ENCODE results near the gene IL4R. TPM values are rescaled to one million over a fixed set of nuclear protein-coding genes. Genes with fewer than 3 reads are reported as not detected.
A peak's percentile ranks its signal among the peaks of the same experiment; 100 is the strongest.

IL4R gene
- total RNA-seq, 1 donor from 2014 or later: 34.5 TPM

DNA sequence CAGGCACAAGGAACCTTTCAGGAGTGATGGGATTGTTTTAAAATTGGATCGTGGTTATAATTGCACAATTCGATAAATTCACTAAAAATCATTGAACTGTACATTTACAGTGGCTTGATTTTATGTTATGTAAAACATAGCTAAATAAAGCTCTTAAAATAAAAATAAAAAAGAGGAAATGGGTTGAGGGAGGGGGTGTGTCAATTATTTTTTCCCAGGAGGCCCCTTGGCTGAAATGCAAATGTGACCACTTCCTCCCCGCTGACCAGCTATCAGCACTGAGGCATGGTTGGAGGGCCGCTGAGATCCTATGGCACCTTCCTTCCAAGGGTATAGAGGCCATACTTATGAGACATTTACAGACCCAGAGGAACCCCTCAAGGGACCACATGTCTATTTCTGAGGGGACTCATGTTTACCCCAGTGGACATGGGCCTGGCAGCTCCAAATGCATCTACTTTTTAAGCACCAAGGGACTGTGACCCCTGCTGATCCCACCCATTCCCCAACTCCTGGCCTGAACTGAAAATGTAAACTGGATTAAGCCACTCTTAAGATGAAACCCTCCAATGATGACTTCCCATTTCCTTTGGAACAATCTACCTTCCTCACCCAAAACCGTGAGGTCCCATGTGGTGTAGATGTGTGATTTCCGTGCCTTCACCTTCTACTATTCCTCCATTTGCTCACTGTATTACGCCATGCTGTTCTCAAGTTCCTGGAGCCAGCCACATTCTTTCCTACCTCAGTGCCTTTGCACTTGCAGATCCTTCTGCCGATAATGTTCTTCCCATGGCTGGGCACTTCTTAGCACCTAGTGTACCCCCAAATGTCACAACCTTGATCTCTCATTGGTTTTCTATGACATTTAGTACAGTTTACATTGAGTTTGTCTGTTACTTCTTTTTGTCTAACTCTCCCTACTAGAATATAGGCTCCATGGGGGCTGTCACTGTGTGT lies 85.4 kb downstream of the IL4R start:
- TF ChIP-seq, protein P1, sequence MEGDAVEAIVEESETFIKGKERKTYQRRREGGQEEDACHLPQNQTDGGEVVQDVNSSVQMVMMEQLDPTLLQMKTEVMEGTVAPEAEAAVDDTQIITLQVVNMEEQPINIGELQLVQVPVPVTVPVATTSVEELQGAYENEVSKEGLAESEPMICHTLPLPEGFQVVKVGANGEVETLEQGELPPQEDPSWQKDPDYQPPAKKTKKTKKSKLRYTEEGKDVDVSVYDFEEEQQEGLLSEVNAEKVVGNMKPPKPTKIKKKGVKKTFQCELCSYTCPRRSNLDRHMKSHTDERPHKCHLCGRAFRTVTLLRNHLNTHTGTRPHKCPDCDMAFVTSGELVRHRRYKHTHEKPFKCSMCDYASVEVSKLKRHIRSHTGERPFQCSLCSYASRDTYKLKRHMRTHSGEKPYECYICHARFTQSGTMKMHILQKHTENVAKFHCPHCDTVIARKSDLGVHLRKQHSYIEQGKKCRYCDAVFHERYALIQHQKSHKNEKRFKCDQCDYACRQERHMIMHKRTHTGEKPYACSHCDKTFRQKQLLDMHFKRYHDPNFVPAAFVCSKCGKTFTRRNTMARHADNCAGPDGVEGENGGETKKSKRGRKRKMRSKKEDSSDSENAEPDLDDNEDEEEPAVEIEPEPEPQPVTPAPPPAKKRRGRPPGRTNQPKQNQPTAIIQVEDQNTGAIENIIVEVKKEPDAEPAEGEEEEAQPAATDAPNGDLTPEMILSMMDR (IDR thresholded peaks at IDR 0.05): no peak
- Mint-ChIP-seq H3K4me3 (ENCODE audit: unreplicated experiment) (no peak overlapping the region), H3K9me3 (ENCODE audit: unreplicated experiment) (peaks cover 19% of the 10 kb centered on the region), H3K4me1 (ENCODE audit: unreplicated experiment) (peaks cover 19% of the 10 kb centered on the region), H3K27ac (ENCODE audit: unreplicated experiment) (no peak overlapping the region), H3K36me3 (ENCODE audit: unreplicated experiment) (no peaks in the 10 kb centered on the region), H3K27me3 (ENCODE audit: unreplicated experiment) (peaks cover 13% of the 10 kb centered on the region)
- no peak for DNase-seq (ENCODE audit: extremely low spot score, unreplicated experiment)

GRCh38 chr16:27399969-27400368 lies 86.2 kb downstream of the IL4R start:
- Mint-ChIP-seq H3K4me1 (ENCODE audit: unreplicated experiment) (peaks cover 19% of the 10 kb centered on the region), H3K36me3 (ENCODE audit: unreplicated experiment) (no peaks in the 10 kb centered on the region), H3K9me3 (ENCODE audit: unreplicated experiment) (peaks cover 12% of the 10 kb centered on the region), H3K27ac (ENCODE audit: unreplicated experiment) (no peak overlapping the region), H3K27me3 (ENCODE audit: unreplicated experiment) (peaks cover 5% of the 10 kb centered on the region), H3K4me3 (ENCODE audit: unreplicated experiment) (no peak overlapping the region)
- TF ChIP-seq, protein P1 (IDR thresholded peaks at IDR 0.05): no peak
- DNase-seq (ENCODE audit: extremely low spot score, unreplicated experiment): no peak

- H3K4me1 Mint-ChIP-seq (ENCODE audit: unreplicated experiment): peaks cover 19% of the 10 kb centered on the region
- H3K9me3 Mint-ChIP-seq (ENCODE audit: unreplicated experiment): peaks cover 1% of the 10 kb centered on the region
- H3K36me3 Mint-ChIP-seq (ENCODE audit: unreplicated experiment): no peaks in the 10 kb centered on the region
- TF ChIP-seq, protein P1 (IDR thresholded peaks at IDR 0.05): no peak
- no peak for DNase-seq (ENCODE audit: extremely low spot score, unreplicated experiment)
- H3K4me3 Mint-ChIP-seq (ENCODE audit: unreplicated experiment): no peak overlapping the region
- H3K27ac Mint-ChIP-seq (ENCODE audit: unreplicated experiment): peak overlapping the region; percentile 67
- peaks cover under 1% of the 10 kb centered on the region for H3K27me3 Mint-ChIP-seq (ENCODE audit: unreplicated experiment)
These were observed 87.2 kb downstream of the IL4R start for GRCh38 chr16:27400751-27401620.

GRCh38 chr16:27401768-27402568 lies 88.2 kb downstream of the IL4R start, which contains the start of gene IL21R:
IL21R (plus strand) TSS chr16:27402174; CDS start chr16:27430072, 27,898 bp downstream.
- no peaks in the 10 kb centered on the region for H3K27me3 Mint-ChIP-seq (ENCODE audit: unreplicated experiment)
- DNase-seq (ENCODE audit: extremely low spot score, unreplicated experiment): peak; percentile 84

More at GRCh38 chr16:27401768-27402568, 88.2 kb downstream of the IL4R start, which contains the start of gene IL21R:
- TF ChIP-seq, protein P1 (IDR thresholded peaks at IDR 0.05): no peak
- Mint-ChIP-seq H3K4me1 (ENCODE audit: unreplicated experiment) (peaks cover 19% of the 10 kb centered on the region), H3K4me3 (ENCODE audit: unreplicated experiment) (peak within 1 kb of the TSS; percentile 22), H3K27ac (ENCODE audit: unreplicated experiment) (peak within 1 kb of the TSS; percentile 67), H3K36me3 (ENCODE audit: unreplicated experiment) (no peaks in the 10 kb centered on the region), H3K9me3 (ENCODE audit: unreplicated experiment) (no peaks in the 10 kb centered on the region)
